Measurements from ENCODE around the gene HELZ. TPM values are rescaled to one million over a fixed set of nuclear protein-coding genes. Genes with fewer than 3 reads are reported as not detected.

The HELZ gene
- total RNA-seq, 2 donors from 2014 or later = 38.7 to 99.4 TPM

- Histone ChIP-seq H3K9me3 (no peaks in the 10 kb centered on the region), H3K4me3 (no peak overlapping the region), H3K36me3 (no peaks in the 10 kb centered on the region), H3K27me3 (replicated peaks; ENCODE audit: insufficient read depth) (no peaks in the 10 kb centered on the region), H3K4me1 (replicated peaks) (no peaks in the 10 kb centered on the region), H3K27ac (no peak overlapping the region)
- no peak for DNase-seq (ENCODE audit: low spot score)
- 63% methylated on average over 3 of the region's 3 CpGs for WGBS
- no peak for TF ChIP-seq CTCF (IDR thresholded peaks at IDR 0.05)
- no peak for TF ChIP-seq POLR2AphosphoS5 (IDR thresholded peaks at IDR 0.05)
- no peak for TF ChIP-seq POLR2A (IDR thresholded peaks at IDR 0.05)
- intact Hi-C loops (cut with DNase I) = no loop called here
These were observed 159.6 kb downstream of the HELZ start for GRCh38 chr17:67085406-67085805.

- no peaks in the 10 kb centered on the region for H3K36me3 ChIP-seq
- no peak for DNase-seq (ENCODE audit: low spot score)
These were observed 162.9 kb downstream of the HELZ start for GRCh38 chr17:67082107-67082506.

GRCh38 chr17:67080804-67081203 is 164.2 kb downstream of the HELZ start:
- Histone ChIP-seq H3K36me3 (no peaks in the 10 kb centered on the region), H3K9me3 (no peaks in the 10 kb centered on the region), H3K27me3 (replicated peaks; ENCODE audit: insufficient read depth) (no peaks in the 10 kb centered on the region), H3K4me1 (replicated peaks) (no peaks in the 10 kb centered on the region), H3K4me3 (no peak overlapping the region), H3K27ac (no peak overlapping the region)
- intact Hi-C loops (cut with DNase I) = no loop called here
- 82% methylated on average over 2 of the region's 2 CpGs for WGBS
- no peak for DNase-seq (ENCODE audit: low spot score)
- TF ChIP-seq POLR2AphosphoS5 (IDR thresholded peaks at IDR 0.05) (no peak), CTCF (IDR thresholded peaks at IDR 0.05) (no peak), POLR2A (IDR thresholded peaks at IDR 0.05) (no peak)

More at GRCh38 chr17:67082107-67082506, 162.9 kb downstream of the HELZ start:
- Histone ChIP-seq H3K9me3 (no peaks in the 10 kb centered on the region), H3K4me1 (replicated peaks) (no peaks in the 10 kb centered on the region), H3K27ac (no peak overlapping the region), H3K4me3 (no peak overlapping the region), H3K27me3 (replicated peaks; ENCODE audit: insufficient read depth) (no peaks in the 10 kb centered on the region)
- TF ChIP-seq POLR2A (IDR thresholded peaks at IDR 0.05) = no peak
- TF ChIP-seq POLR2AphosphoS5 (IDR thresholded peaks at IDR 0.05) = no peak
- TF ChIP-seq CTCF (IDR thresholded peaks at IDR 0.05) = no peak
- intact Hi-C loops (cut with DNase I) = no loop called here
- 84% methylated on average over 1 of the region's 1 CpG for WGBS

- 93% methylated on average over 2 of the region's 2 CpGs for WGBS
- Histone ChIP-seq H3K9me3 (no peaks in the 10 kb centered on the region), H3K27ac (no peak overlapping the region), H3K27me3 (replicated peaks; ENCODE audit: insufficient read depth) (no peaks in the 10 kb centered on the region), H3K4me3 (no peak overlapping the region), H3K4me1 (replicated peaks) (no peaks in the 10 kb centered on the region), H3K36me3 (no peaks in the 10 kb centered on the region)
- no peak for TF ChIP-seq POLR2AphosphoS5 (IDR thresholded peaks at IDR 0.05)
- TF ChIP-seq CTCF (IDR thresholded peaks at IDR 0.05) = no peak
- no peak for TF ChIP-seq POLR2A (IDR thresholded peaks at IDR 0.05)
- intact Hi-C loops (cut with DNase I) = no loop called here
- DNase-seq (ENCODE audit: low spot score) = no peak
These were observed 165.5 kb downstream of the HELZ start for GRCh38 chr17:67079491-67079890.

GRCh38 chr17:67078292-67078691 is 166.7 kb downstream of the HELZ start:
- DNase-seq (ENCODE audit: low spot score) = no peak
- no peaks in the 10 kb centered on the region for H3K4me1 ChIP-seq (replicated peaks)
- H3K27ac ChIP-seq = no peak overlapping the region
- TF ChIP-seq POLR2AphosphoS5 (IDR thresholded peaks at IDR 0.05) (no peak), CTCF (IDR thresholded peaks at IDR 0.05) (no peak), POLR2A (IDR thresholded peaks at IDR 0.05) (no peak)
- no peaks in the 10 kb centered on the region for H3K27me3 ChIP-seq (replicated peaks; ENCODE audit: insufficient read depth)
- intact Hi-C loops (cut with DNase I) = no loop called here
- H3K36me3 ChIP-seq = no peaks in the 10 kb centered on the region
- H3K4me3 ChIP-seq = no peak overlapping the region
- WGBS = 94% methylated on average over 11 of the region's 11 CpGs
- H3K9me3 ChIP-seq = no peaks in the 10 kb centered on the region

Data from prostate gland (tissue), 2 donors.